Activated CD8-positive, alpha-beta memory T cell treated with anti-CD3 and anti-CD28 coated beads, Interleukin-2, amount 10 ng/mL, durations not matched to agents 7 days and 5 days (primary cell): ENCODE measurements around the gene ARID3A. TPM values are rescaled to one million over a fixed set of nuclear protein-coding genes. Genes with fewer than 3 reads are reported as not detected.

ENCODE experiments used
- ATAC-seq: fragments of 150-1000 bp; cut with Tn5 transposase; one replicate; pipeline ENCODE4 v1.10.0; 2021; ENCODE audit warnings: moderate library complexity
- CTCF ChIA-PET: fragments of 350-600 bp; sonication (Branson Sonifier 250); formaldehyde crosslinking; loops from one replicate; lab custom pipeline; 2021; ENCODE audit warnings: antibody characterized with exemption; lab: Charles Lee
- DNase-seq: peaks from one replicate; pipeline ENCODE4 v3.0.0-alpha.2; 2020
- H3K27ac Mint-ChIP-seq: one replicate; pipeline ENCODE4 v1.8.0; 2021; ENCODE audit warnings: mild to moderate bottlenecking, mixed read lengths
- H3K27me3 Mint-ChIP-seq: one replicate; pipeline ENCODE4 v1.8.0; 2021; ENCODE audit warnings: mixed read lengths
- H3K36me3 Mint-ChIP-seq: one replicate; pipeline ENCODE4 v1.8.0; 2021; ENCODE audit warnings: mild to moderate bottlenecking, mixed read lengths
- H3K4me1 Mint-ChIP-seq: one replicate; pipeline ENCODE4 v1.8.0; 2021; ENCODE audit warnings: mixed read lengths
- H3K4me3 Mint-ChIP-seq: one replicate; pipeline ENCODE4 v1.8.0; 2021; ENCODE audit warnings: mild to moderate bottlenecking, moderate library complexity, mixed read lengths
- H3K9me3 Mint-ChIP-seq: one replicate; pipeline ENCODE4 v1.8.0; 2022; ENCODE audit warnings: low read depth, mixed read lengths
- total RNA-seq, 2 experiments: library from RNA; stranded (reverse); gene quantifications; one replicate each; pipeline ENCODE4 v1.2.3, GENCODE V29; 2021

ARID3A gene
- total RNA-seq, 2 experiments from 2014 or later = 30.6 to 35.9 TPM

DNA sequence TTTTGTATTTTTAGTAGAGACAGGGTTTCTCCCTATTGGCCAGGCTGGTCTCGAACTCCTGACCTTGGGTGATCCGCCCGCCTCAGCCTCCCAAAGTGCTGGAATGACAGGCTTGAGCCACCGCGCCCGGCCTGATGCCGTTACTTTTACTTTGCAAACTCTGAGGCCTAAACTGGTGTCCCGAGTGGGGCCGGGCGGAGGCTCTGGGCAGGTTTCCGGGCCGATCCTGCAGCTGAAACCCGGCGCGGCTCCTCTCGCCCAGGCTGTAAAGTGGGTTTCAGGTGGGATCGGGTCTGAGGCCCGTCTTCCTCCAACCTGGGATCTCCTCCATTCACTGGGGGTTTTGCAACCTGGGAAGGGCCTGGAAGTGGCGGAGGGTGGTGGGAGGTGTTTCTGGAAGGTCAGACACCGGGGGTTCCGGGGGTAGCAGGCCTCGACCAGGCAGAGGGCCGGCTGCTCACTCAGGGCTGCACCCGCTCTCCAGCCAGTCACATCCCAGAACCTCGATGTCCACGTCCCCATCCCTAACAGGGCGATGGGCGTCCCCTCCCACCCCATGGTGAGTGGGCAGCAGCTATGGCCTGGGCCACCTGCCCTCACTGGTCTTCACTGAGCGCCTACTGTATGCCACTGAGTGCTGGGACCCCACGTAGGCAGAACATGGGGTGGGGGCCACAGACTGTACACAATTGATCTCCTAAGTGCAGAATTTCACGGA, 37.0 kb downstream of the ARID3A start:
- peaks cover 5% of the 10 kb centered on the region for H3K4me1 Mint-ChIP-seq
- peaks cover 27% of the 10 kb centered on the region for H3K36me3 Mint-ChIP-seq
- H3K27ac Mint-ChIP-seq = no peak overlapping the region
- DNase-seq = no peak
- H3K27me3 Mint-ChIP-seq = no peaks in the 10 kb centered on the region
- no peak for ATAC-seq
- H3K9me3 Mint-ChIP-seq = no peaks in the 10 kb centered on the region
- CTCF ChIA-PET = interaction anchor here (0.6 kb wide), 1 partner anchor 18 kb away, joined by 3 read pairs; no protein-coding TSS in a partner anchor
- no peak overlapping the region for H3K4me3 Mint-ChIP-seq

DNA sequence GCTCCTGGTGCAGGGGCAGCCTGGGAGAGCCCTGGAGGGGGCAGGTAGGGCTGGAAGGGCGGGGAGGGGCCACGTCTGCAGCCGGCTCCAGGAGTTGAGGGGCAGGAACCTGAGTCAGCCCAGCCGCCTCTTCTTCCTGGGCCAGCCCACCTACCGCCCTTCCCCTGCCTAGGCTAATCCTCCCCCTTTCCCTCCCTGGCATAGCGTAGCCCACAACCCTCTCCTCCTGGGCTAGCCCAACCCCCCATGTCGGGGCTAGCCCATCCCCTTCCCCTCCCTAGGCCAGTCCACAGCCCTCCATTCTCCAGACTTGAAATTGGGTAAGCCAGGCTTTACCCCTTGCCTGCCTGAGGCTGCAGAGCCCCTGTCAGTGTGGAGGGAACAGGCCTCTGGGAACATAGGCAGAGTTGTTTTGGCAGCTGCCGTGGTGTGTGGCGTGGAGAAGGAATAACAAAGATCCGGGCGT, 37.7 kb downstream of the ARID3A start:
- no peaks in the 10 kb centered on the region for H3K9me3 Mint-ChIP-seq
- ATAC-seq = no peak
- DNase-seq = no peak
- no peaks in the 10 kb centered on the region for H3K27me3 Mint-ChIP-seq
- CTCF ChIA-PET = no interaction called here
- H3K4me1 Mint-ChIP-seq = peaks cover 5% of the 10 kb centered on the region
- H3K27ac Mint-ChIP-seq = no peak overlapping the region
- H3K4me3 Mint-ChIP-seq = no peak overlapping the region
- peaks cover 31% of the 10 kb centered on the region for H3K36me3 Mint-ChIP-seq

DNA sequence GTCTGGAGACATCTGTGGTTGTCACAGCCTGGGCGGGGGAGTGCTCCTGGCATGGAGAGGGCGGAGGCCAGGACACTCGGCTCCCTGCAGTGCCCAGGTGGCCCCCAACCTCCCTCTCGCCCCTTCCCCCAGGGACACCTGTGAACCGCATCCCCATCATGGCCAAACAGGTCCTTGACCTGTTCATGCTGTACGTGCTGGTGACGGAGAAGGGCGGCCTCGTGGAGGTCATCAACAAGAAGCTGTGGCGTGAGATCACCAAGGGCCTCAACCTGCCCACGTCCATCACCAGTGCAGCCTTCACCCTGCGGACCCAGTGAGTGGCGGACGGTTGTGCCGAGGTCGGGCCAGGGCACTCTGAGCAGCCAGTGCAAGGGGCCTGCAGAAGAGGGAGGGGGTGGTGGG, 38.3 kb downstream of the ARID3A start:
- Mint-ChIP-seq H3K4me1 (peaks cover 5% of the 10 kb centered on the region), H3K27me3 (no peaks in the 10 kb centered on the region), H3K36me3 (peaks cover 36% of the 10 kb centered on the region), H3K9me3 (no peaks in the 10 kb centered on the region), H3K27ac (no peak overlapping the region), H3K4me3 (no peak overlapping the region)
- CTCF ChIA-PET = no interaction called here
- ATAC-seq (no peak), DNase-seq (no peak)

DNA sequence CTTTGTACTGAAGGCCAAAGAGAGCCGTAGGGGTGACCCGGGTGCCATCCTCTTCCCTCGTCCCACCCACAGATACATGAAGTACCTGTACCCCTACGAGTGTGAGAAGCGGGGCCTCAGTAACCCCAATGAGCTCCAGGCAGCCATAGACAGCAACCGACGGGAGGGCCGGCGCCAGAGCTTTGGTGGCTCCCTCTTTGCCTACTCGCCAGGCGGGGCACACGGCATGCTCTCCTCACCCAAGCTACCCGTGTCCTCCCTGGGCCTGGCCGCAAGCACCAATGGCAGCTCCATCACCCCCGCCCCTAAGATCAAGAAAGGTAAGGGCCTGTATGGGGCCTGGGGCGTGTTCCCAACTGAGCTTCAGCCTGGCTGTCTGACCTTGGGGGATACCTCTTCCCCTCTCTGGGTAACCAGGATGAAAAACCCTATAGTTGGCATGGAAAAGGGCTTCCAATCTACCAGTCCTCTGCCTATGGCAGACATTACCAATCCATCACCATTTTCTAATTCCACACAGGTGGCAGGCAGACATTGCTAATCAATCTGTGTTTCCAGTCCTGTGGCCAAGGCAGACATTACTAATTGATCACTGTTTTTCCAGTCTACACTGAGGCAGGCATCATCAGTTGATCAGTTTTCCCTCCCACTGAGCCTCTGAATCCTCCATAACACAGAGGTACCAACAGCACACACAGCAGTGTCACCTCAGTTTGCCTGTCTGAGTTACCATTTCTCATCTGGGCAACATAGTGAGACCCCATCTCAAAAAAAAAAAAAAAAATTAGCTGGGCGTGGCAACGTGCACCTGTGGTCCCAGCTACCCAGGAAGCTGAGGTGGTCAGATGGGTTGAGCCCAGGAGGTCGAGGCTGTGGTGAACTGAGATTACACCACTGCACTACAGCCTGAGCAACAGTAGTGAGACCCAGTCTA, 39.2 kb downstream of the ARID3A start:
- H3K9me3 Mint-ChIP-seq = no peaks in the 10 kb centered on the region
- ATAC-seq = no peak
- H3K27ac Mint-ChIP-seq = no peak overlapping the region
- no peak for DNase-seq
- H3K27me3 Mint-ChIP-seq = no peaks in the 10 kb centered on the region
- H3K4me3 Mint-ChIP-seq = no peak overlapping the region
- CTCF ChIA-PET = no interaction called here
- peaks cover 5% of the 10 kb centered on the region for H3K4me1 Mint-ChIP-seq
- peaks cover 38% of the 10 kb centered on the region for H3K36me3 Mint-ChIP-seq

DNA sequence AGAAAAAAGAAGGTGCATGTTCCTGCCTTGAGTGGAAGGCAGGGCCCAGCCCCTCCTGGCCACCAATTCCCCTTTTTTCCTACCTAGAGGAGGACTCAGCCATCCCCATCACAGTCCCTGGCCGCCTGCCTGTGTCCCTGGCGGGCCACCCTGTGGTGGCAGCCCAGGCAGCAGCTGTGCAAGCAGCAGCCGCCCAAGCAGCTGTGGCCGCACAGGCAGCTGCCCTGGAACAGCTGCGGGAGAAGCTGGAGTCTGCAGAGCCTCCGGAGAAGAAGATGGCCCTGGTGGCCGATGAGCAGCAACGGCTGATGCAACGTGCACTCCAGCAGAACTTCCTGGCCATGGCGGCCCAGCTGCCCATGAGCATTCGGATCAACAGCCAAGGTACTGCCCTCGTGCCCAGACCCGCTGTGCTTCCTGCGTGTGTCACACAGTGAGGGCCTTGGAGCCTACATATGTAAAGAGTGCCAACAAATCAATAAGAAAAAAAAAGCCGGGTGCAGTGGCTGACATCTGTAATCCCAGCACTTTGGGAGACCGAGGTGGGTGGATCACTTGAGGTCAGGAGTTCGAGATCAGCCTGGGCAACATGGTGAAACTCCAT, 40.8 kb downstream of the ARID3A start:
- peaks cover 5% of the 10 kb centered on the region for H3K4me1 Mint-ChIP-seq
- H3K9me3 Mint-ChIP-seq = peaks cover 2% of the 10 kb centered on the region
- DNase-seq (no peak), ATAC-seq (no peak)
- no peak overlapping the region for H3K27ac Mint-ChIP-seq
- no peak overlapping the region for H3K4me3 Mint-ChIP-seq
- CTCF ChIA-PET = interaction anchor here (0.6 to 2.1 kb wide), 3 partner anchors 11 to 581 kb away, joined by 3 to 7 read pairs (median 4); no protein-coding TSS in a partner anchor
- H3K36me3 Mint-ChIP-seq = peaks cover 51% of the 10 kb centered on the region
- H3K27me3 Mint-ChIP-seq = no peaks in the 10 kb centered on the region

DNA sequence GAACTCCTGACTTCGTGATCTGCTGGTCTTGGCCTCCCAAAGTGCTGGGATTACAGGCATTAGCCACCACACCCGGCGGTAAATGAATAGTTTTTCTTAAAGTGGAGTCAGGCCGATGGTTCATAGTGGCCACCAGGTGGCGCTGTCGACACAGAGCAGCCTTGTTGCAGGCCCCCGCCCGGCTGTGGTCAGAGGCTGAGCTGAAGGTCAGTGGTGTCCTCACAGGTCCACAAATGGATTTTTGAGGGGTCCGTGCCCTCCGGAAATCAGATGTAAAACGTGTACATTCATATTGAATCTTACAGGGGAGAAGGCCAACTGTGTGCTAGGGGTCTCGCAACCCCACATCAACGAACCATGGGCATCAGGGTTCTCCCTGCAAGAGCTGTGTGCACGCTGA, 44.9 kb downstream of the ARID3A start:
- DNase-seq = no peak
- Mint-ChIP-seq H3K27ac (peak overlapping the region; percentile 35), H3K9me3 (peaks cover 2% of the 10 kb centered on the region), H3K36me3 (peaks cover 42% of the 10 kb centered on the region), H3K27me3 (no peaks in the 10 kb centered on the region), H3K4me1 (no peaks in the 10 kb centered on the region), H3K4me3 (no peak overlapping the region)
- CTCF ChIA-PET = interaction anchor here (1.1 to 1.6 kb wide), 4 partner anchors 11 to 120 kb away, joined by 3 to 6 read pairs (median 4); no protein-coding TSS in a partner anchor
- ATAC-seq = no peak

DNA sequence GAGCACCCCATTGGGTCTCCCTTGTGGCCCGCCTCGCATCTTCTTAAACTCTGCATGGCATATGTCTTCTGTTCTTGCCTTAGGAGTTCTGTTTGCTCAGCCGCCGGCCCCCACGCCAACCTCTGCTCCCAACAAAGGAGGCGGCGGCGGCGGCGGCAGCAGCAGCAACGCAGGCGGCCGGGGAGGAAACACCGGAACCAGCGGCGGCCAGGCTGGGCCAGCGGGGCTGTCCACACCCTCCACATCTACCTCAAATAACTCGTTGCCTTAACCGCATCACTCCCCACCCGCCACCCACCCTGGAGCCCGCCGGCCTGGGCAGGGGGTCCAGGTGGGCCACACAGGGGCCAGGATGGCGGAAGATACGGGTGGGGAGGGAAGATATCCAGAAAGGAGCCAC, 46.0 kb downstream of the ARID3A start:
- Mint-ChIP-seq H3K27ac (no peak overlapping the region), H3K4me1 (no peaks in the 10 kb centered on the region), H3K27me3 (no peaks in the 10 kb centered on the region), H3K4me3 (no peak overlapping the region), H3K36me3 (peaks cover 37% of the 10 kb centered on the region), H3K9me3 (peaks cover 2% of the 10 kb centered on the region)
- CTCF ChIA-PET = interaction anchor here (0.8 to 1.1 kb wide), 5 partner anchors 10 to 214 kb away, joined by 3 to 4 read pairs (median 4); no protein-coding TSS in a partner anchor
- DNase-seq = no peak
- ATAC-seq = no peak

DNA sequence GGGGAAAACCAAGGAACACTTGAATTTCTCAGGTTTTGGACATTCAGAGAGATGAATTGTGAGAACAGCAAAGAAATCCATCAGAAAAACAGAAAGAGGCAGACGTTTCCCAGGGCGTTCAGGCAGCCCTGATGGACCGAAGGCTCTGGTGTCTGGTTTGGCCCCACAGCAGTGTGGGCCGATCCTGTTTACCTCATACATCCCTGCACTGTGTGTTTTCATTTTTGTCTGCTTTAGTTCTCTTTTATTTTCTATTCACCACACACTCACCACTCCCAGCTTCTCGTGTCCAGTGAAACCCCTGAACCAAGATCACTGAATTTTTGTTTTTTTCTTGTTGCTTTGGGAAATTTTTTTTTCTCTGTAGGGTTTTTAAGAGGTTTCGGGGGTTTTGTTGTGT, 46.4 kb downstream of the ARID3A start:
- ATAC-seq = no peak
- Mint-ChIP-seq H3K9me3 (peaks cover 2% of the 10 kb centered on the region), H3K27me3 (no peaks in the 10 kb centered on the region), H3K36me3 (peaks cover 33% of the 10 kb centered on the region), H3K27ac (peak overlapping the region; percentile 2), H3K4me3 (no peak overlapping the region), H3K4me1 (no peaks in the 10 kb centered on the region)
- no peak for DNase-seq
- CTCF ChIA-PET = interaction anchor here (0.6 to 1.0 kb wide), 3 partner anchors 32 to 533 kb away, joined by 3 to 4 read pairs (median 4); no protein-coding TSS in a partner anchor

DNA sequence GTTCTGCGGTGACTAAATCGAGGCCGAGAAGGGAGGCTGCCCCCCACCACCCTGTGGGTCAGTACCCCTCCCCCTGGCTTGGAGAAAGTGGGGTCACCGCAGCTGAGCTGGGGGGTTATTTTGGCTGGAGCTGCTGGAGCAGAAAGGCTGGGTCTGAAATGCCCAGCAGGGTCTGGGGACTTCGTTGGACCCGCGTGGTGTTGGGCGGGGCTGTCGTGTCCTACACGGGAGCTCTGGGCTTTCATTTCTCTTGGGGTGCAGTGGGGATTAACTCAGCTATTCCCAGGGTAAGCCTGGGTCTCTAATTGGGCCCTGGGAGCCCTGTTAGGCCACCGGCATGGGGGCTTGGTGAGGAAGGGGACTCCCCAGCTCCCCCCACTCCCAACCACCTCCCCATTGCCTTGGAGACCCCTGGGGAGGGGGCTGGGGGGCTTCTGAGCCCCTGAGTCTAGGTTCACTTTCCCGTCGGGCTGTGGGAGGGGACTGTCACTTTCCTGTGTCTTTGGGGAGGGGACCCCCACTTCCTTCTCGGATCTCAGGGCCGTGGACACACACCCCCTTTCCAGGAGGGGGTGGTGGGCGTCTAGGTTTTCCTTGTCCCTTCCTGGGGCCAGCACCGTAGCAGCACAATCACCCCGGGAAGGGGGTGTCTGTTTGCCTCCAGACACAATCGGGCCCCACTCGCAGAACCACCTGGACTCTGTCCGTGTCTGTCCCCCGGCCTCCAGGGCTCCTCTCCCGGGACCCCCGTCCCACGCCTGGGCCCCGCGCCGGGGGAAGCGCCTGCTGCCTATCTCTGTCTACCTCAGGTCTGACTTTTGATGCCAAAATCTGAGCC, 48.1 kb downstream of the ARID3A start:
- CTCF ChIA-PET = no interaction called here
- DNase-seq (no peak), ATAC-seq (no peak)
- H3K36me3 Mint-ChIP-seq = peaks cover 23% of the 10 kb centered on the region
- no peaks in the 10 kb centered on the region for H3K4me1 Mint-ChIP-seq
- H3K9me3 Mint-ChIP-seq = peaks cover 2% of the 10 kb centered on the region
- no peak overlapping the region for H3K4me3 Mint-ChIP-seq
- H3K27ac Mint-ChIP-seq = no peak overlapping the region
- H3K27me3 Mint-ChIP-seq = no peaks in the 10 kb centered on the region

DNA sequence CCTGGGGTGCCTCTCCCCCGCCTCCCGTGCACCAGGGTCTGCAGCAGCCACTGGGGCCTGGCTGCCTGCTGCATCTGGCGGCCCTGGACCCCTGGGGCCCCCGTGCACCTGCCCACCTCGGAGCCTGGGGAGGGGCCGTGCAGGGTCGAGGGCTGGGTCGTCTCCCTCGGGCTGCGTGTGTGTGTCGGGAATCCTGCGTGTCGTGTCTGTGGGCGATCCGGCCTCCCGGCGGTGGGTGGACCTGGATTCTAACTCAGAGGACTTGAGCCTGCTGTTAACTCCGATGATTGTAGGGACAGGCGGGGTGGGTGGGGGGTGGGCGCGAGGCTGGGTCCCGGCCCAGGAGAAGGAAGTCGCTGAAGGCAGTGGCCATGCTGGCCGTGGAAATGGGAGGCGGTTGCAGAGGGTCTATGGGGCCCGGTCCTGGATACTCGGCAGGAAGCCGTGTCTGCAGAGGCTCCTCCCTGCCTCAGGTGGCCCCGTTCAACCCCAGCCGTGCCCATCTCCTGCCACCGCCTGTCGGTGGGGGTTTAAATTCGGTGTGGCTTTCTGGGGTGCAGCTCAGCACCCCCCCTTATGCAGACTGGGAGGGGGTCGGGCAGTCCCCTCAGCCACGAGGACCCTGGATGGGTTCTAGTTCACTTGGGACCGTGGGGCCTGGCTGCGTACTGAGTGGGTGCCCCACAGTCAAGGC, 48.9 kb downstream of the ARID3A start:
- H3K36me3 Mint-ChIP-seq = peaks cover 20% of the 10 kb centered on the region
- CTCF ChIA-PET = no interaction called here
- no peak overlapping the region for H3K4me3 Mint-ChIP-seq
- ATAC-seq (no peak), DNase-seq (no peak)
- peaks cover 2% of the 10 kb centered on the region for H3K9me3 Mint-ChIP-seq
- no peaks in the 10 kb centered on the region for H3K27me3 Mint-ChIP-seq
- no peaks in the 10 kb centered on the region for H3K4me1 Mint-ChIP-seq
- no peak overlapping the region for H3K27ac Mint-ChIP-seq

DNA sequence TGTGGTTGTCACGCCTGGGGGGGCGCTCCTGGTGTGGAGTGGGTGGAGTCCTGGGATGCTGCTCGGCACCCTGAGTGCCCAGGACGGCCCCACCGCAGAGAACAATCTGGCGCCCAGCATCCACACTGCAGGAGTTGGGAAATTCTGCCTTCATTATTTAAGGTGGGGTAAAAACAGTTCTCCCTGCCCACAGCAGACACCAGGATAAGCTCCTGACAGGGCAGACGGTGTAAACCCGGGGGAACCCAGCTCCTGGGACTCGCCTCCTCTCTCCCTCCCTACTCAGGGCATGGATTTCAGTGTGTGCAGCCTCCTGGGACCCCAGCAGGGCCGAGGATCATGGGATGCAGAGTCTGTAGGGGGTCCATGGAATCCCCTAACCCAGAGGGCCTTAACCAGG, 50.6 kb downstream of the ARID3A start:
- ATAC-seq (no peak), DNase-seq (no peak)
- no peaks in the 10 kb centered on the region for H3K4me1 Mint-ChIP-seq
- CTCF ChIA-PET = interaction anchor here (0.7 to 1.3 kb wide), 2 partner anchors 54 to 421 kb away, joined by 3 to 4 read pairs; no protein-coding TSS in a partner anchor
- H3K27ac Mint-ChIP-seq = no peak overlapping the region
- no peak overlapping the region for H3K4me3 Mint-ChIP-seq
- H3K27me3 Mint-ChIP-seq = no peaks in the 10 kb centered on the region
- no peaks in the 10 kb centered on the region for H3K9me3 Mint-ChIP-seq
- H3K36me3 Mint-ChIP-seq = peaks cover 7% of the 10 kb centered on the region

DNA sequence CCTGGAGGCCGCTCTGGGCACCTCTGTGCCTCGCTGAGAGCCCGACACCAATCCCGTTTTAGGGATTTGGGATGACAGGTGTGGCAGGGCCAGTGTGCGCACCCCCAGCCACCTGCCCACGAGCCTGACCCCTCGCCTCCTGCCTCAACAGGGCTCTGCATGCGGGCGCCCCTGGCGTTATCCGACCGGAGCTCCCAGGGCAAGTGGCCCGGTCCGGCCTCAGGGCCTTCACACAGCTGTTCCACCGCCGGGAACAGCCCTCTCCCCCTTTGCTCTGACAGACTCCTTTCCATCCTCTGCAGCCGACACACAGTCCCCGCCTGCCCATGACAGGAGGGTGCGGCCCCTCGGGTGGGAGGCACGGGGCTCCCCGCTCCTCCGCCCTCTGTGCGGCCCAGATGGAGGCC, 51.2 kb downstream of the ARID3A start:
- Mint-ChIP-seq H3K36me3 (peaks cover 5% of the 10 kb centered on the region), H3K27ac (no peak overlapping the region), H3K9me3 (no peaks in the 10 kb centered on the region), H3K4me3 (no peak overlapping the region), H3K4me1 (no peaks in the 10 kb centered on the region), H3K27me3 (no peaks in the 10 kb centered on the region)
- CTCF ChIA-PET = interaction anchor here (0.6 to 9.9 kb wide), 3 partner anchors 11 to 55 kb away, joined by 3 to 163 read pairs (median 4); no protein-coding TSS in a partner anchor
- ATAC-seq = no peak
- no peak for DNase-seq
